ENCODE measurements around the gene DCTN4. TPM values are rescaled to one million over a fixed set of nuclear protein-coding genes. Genes with fewer than 3 reads are reported as not detected.

The DCTN4 gene
- polyA plus RNA-seq, 1 donor, result 42.7 TPM

GRCh38 chr5:150738862-150739261 lies 20.0 kb downstream of the DCTN4 start:
- DNase-seq, result no peak

GRCh38 chr5:150734579-150735384 lies 24.0 kb downstream of the DCTN4 start:
- no peak for DNase-seq

- DNase-seq, result peak; percentile 21
Observed at GRCh38 chr5:150731669-150732242, 27.1 kb downstream of the DCTN4 start.

- no peak for DNase-seq
Observed at GRCh38 chr5:150729859-150730258, 29.0 kb downstream of the DCTN4 start.

- no peak for DNase-seq
Observed at GRCh38 chr5:150723845-150724244, 35.0 kb downstream of the DCTN4 start.

- DNase-seq, result no peak
Observed at GRCh38 chr5:150710165-150710564, 48.7 kb downstream of the DCTN4 start.

- no peak for DNase-seq
Observed at GRCh38 chr5:150706776-150707390, 51.9 kb downstream of the DCTN4 start.

- no peak for DNase-seq
Observed at GRCh38 chr5:150703762-150704161, 55.1 kb downstream of the DCTN4 start.

- peak; percentile 94 for DNase-seq
Observed at GRCh38 chr5:150700594-150701377, 58.0 kb downstream of the DCTN4 start, which contains the start of gene RBM22. Gene RBM22 (minus strand): TSS chr5:150701062. CDS start chr5:150700985, 77 bp downstream.

- DNase-seq, result no peak
Observed at GRCh38 chr5:150700246-150700593, 58.6 kb downstream of the DCTN4 start.

- no peak for DNase-seq
Observed at GRCh38 chr5:150694612-150695011, 64.2 kb downstream of the DCTN4 start.

- no peak for DNase-seq
Observed at GRCh38 chr5:150692276-150692675, 66.5 kb downstream of the DCTN4 start.

GRCh38 chr5:150690760-150691159 lies 68.1 kb downstream of the DCTN4 start:
- DNase-seq, result no peak

- DNase-seq, result no peak
Observed at GRCh38 chr5:150689120-150689519, 69.7 kb downstream of the DCTN4 start.

- DNase-seq, result no peak
Observed at GRCh38 chr5:150676578-150676977, 82.2 kb downstream of the DCTN4 start.

- no peak for DNase-seq
Observed at GRCh38 chr5:150675069-150675468, 83.7 kb downstream of the DCTN4 start.

- DNase-seq, result peak; percentile 86
Observed at GRCh38 chr5:150674341-150674821, 84.4 kb downstream of the DCTN4 start.

GRCh38 chr5:150672884-150673275 lies 85.9 kb downstream of the DCTN4 start:
- DNase-seq, result no peak

GRCh38 chr5:150672237-150672883 lies 86.5 kb downstream of the DCTN4 start:
- DNase-seq, result no peak

GRCh38 chr5:150671509-150672236 lies 87.1 kb downstream of the DCTN4 start:
- DNase-seq, result no peak

GRCh38 chr5:150670948-150671310 lies 87.9 kb downstream of the DCTN4 start:
- DNase-seq, result peak; percentile 54

Data from hindlimb muscle (tissue), 1 donor.